LNCaP clone FGC (cell line): Measurements from ENCODE around the gene SESN2.
A peak's percentile ranks its signal among the peaks of the same experiment; 100 is the strongest.
"Not testable (repeated sequence)": the region's sequence is repeated elsewhere in the genome, so short reads cannot be mapped to it uniquely, and the experiment has no call there.

Experiments used
- DNase-seq: peaks from one replicate; pipeline ENCODE4 v3.0.0-alpha.2; 2011; ENCODE audit warnings: low read depth
- H3K4me3 ChIP-seq: 2 replicates; pipeline ENCODE4 v1.5.1; 2011; ENCODE audit warnings: mild to moderate bottlenecking, low read depth, low read length, control low read depth
- TF ChIP-seq, protein P1 (sequence below): IDR thresholded peaks from 2 replicates; pipeline ENCODE4 v1.5.1; 2012; ENCODE audit warnings: mild to moderate bottlenecking; ENCODE audit not compliant: control insufficient read depth, insufficient read depth; ENCODE audit errors: extremely low read depth

Gene SESN2

DNA sequence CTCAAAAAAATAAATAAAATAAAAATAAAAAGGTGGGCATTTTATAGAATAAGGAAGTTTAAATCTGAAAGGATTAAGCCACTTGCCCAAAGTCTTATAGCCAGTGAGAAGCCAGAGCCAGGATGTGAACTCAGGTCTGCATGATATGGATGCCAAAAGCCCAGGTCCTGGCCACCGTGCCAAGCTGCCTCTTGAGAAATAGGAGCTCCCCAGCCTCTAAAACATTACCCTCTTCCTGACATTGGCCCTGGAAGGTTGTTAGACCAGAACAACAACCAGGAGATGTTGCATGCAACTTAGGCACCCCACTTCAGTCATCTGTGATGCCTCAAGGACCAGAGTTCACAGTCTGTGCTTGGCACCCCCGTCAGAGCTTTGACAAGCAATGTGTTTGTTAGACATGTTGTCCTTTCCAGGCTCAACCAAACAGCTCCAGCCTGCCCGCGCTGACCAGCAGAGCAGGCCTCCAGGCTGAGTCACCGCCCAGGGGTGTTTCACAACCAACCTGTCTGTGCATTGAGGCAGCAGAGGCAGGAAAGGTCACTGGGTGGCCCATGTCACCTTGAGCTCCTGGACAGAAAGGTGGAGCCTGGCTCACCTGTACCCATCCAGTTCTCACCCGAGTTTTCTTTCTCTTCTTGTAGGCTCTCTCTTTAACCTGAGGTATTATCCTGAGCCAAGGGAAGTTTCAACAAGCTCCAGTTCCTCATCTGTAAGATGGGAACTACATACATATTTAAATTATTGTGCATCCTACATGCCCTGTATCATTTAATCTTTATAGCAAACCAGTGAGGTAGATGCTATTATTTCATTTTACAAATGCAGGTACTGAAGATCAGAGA is 54.6 kb downstream of the SESN2 start:
- DNase-seq, result peak; percentile 32
- no peak overlapping the region for H3K4me3 ChIP-seq
- TF ChIP-seq, protein P1, sequence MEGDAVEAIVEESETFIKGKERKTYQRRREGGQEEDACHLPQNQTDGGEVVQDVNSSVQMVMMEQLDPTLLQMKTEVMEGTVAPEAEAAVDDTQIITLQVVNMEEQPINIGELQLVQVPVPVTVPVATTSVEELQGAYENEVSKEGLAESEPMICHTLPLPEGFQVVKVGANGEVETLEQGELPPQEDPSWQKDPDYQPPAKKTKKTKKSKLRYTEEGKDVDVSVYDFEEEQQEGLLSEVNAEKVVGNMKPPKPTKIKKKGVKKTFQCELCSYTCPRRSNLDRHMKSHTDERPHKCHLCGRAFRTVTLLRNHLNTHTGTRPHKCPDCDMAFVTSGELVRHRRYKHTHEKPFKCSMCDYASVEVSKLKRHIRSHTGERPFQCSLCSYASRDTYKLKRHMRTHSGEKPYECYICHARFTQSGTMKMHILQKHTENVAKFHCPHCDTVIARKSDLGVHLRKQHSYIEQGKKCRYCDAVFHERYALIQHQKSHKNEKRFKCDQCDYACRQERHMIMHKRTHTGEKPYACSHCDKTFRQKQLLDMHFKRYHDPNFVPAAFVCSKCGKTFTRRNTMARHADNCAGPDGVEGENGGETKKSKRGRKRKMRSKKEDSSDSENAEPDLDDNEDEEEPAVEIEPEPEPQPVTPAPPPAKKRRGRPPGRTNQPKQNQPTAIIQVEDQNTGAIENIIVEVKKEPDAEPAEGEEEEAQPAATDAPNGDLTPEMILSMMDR, result no peak

DNA sequence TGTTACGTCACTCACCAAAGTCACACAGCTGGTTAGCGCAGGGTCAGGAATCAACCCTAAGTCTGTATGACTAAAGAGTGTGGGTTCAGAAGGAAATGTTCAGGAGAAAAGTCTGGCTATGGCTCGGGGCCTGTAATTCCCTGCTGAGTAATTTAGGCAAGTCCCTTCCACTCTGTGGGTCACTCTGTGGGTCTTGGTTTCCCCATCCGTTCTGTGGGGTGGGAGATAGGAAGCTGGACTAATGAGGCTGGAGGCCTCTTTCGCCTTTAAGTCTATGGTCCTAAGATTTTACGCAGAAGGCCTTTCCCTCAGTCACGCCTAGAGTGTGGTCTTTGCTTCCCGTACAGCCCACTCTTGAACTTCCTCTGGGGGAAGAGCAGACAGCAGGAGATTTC is 55.2 kb downstream of the SESN2 start:
- no peak overlapping the region for H3K4me3 ChIP-seq
- DNase-seq, result no peak
- TF ChIP-seq, protein P1, result no peak

DNA sequence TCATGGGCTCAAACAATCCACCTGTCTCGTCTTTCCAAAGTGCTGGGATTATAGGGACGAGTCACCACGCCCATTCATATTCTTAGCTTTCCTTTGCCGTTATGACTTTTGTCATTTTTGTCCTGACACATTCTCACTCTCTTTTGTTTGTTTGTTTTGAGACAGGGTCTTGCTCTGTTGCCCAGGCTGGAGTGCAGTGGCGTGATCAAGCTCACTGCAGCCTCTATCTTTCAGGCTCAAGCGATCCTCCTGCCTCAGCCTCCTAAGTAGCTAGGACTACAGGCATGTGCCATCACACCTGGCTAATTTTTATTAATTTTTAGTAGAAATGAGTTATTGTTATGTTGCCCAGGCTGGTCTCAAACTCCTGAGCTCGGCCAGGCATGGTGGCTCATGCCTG is 57.7 kb downstream of the SESN2 start:
- TF ChIP-seq, protein P1, result no peak
- H3K4me3 ChIP-seq, result no peak overlapping the region
- DNase-seq, result no peak

DNA sequence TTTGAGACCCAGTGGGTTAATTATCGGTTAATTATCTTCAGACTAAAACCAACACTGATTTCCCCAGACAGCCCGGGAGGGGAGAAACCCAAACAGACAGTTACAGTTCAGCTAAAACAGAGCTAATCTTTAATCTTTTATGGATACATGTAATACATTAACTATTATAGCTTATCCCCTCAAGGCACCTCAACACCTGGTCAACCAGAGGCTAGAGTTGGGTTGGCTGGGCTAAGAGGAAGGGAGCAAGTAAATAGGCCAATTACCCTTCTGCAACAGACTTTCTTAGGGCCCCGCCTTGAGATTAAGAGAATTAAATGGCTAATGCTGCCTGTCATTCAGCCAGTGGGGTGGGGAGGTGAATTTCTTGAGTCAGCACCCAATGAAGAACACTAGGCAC is 62.9 kb downstream of the SESN2 start:
- no peak overlapping the region for H3K4me3 ChIP-seq
- no peak for DNase-seq
- TF ChIP-seq, protein P1, result no peak

DNA sequence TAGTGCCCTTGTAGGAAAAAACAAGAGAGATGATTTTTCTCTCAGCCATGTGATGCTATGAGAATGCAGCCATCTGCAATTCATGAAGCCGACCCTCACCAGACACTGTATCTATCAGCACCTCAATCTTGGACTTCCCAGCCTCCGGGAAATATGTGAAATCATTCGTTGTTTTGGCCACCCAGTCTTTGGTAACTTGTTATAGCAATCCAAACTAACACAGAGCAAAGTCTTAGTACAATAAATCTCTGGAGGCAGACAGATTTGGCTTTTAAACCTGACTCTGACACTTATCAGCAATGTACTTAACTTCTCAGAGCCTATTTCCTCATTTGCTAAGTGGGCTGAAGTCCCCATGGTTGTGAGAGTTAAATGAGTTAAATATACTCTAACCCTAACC is 64.4 kb downstream of the SESN2 start:
- H3K4me3 ChIP-seq, result no peak overlapping the region
- TF ChIP-seq, protein P1, result no peak
- DNase-seq, result no peak

DNA sequence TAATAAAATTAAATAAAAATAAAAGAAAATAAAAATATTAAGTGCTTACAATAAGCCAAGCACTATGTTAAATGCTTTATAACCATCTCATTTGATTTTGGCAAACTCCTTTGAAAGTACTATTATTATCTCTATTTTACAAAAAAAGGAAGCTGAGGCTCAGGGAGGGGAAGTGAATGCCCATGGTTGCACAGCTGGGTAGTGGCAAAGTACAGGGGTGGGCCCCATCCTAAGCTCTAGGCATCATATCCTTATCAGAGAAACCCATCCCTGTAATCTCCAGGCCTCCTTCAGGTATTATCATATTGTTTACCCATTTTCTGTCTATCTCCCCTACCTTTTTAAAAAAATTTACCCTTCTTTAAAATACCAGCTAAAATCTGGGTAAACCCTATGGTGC is 67.2 kb downstream of the SESN2 start:
- TF ChIP-seq, protein P1, result no peak
- no peak for DNase-seq
- no peak overlapping the region for H3K4me3 ChIP-seq

DNA sequence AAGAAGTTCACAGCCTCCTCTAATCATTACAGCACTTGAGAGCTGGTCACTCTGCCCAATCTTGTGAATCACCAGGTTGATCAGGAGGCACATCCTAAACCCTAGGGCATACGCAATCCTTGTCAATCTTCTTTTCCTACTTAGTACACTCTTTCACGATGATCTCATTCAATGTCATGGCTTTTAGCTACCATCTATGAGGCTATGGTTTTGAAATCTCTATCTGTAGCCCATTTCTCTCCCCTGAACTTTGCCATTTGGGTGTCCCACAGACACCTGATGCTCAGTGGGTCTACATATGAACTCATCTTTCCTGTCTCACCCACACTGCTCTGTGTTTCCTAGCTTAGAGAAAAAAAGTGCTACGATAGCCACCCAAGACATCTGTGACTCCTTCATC is 67.7 kb downstream of the SESN2 start:
- no peak overlapping the region for H3K4me3 ChIP-seq
- no peak for DNase-seq
- TF ChIP-seq, protein P1, result no peak

DNA sequence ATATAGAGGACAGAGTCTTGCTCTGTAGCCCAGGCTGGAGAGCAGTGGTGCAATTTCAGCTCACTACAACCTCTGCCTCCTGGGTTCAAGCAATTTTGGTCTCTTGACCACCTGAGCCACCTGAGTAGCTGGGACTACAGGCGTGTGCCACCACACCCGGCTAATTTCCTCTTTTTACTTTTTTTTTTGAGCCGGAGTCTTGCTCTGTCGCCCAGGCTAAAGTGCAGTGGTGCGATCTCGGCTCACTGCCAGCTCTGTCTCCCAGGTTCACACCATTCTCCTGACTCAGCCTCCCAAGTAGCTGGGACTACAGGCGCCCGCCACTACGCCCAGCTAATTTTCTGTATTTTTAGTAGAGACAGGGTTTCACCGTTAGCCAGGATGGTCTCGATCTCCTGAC is 68.1 kb downstream of the SESN2 start:
- DNase-seq, result not testable (repeated sequence)

More for the DNA sequence above, 68.1 kb downstream of the SESN2 start:
- not testable (repeated sequence) for H3K4me3 ChIP-seq
